GM21619 (cell line): ENCODE data around the gene FOXE1.

Experiments used
- ATAC-seq: cut with Tn5 transposase; IDR thresholded peaks from one replicate; pipeline ENCODE4 v1.9.1; 2021; ENCODE audit not compliant: unreplicated experiment

The FOXE1 gene

DNA sequence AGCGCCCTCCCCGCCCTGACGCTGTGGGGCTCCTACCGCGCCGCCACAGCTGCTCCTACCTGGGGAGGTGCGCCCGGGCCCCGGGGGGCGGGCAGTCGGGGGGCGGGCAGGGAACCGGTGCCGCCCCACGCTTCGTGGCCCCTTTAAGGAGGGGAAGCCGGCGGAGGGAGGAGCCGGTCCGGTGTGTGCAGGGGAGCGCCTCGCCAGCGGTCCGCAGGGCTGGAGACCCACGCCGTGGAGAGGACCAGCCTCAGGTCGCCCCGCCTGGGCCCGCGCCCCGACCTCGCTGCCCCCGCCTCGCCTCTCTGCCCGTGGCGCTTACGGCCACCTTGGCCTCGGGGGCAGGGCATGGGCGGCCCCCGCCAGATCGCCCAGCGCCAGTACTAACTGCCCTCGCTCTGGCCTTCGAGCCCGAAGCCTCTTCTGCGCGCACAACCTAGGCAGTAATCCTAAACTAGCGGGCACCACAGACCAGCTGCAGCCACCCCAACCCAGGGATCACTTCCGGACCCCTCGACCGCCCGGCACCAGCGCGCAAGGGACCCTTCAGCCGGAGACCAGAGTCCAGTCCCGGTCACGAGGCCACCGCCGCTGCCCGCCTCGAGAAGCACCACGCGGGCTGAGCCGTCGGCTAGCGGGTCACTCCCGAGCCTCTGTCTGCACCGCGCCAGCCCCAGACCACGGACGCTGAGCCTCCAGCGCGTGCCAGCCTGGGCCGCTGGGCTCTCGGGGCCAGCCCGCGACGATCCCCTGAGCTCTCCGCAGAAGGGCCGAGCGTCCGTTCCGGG is at the start of gene FOXE1:
FOXE1 (plus strand) TSS at position 171 of the 788 bp plus-strand sequence. CDS start 689 bp downstream, outside the sequence.
- no peak for ATAC-seq

DNA sequence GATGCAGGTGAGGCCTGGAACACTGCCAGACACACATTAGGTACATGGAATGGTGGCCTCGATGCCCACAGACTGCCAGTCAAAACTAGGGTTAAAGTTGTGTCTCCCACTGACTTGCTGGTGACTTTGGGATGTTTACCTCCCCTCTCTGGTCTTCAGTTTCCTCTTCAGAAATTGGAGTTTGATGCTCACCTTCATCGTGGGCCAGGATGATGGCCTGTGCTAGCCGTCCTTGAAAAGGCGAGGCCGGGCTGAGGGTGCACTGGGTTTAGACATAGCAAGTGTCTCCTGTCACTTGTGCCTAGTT is 49.0 kb upstream of the FOXE1 start:
- no peak for ATAC-seq

DNA sequence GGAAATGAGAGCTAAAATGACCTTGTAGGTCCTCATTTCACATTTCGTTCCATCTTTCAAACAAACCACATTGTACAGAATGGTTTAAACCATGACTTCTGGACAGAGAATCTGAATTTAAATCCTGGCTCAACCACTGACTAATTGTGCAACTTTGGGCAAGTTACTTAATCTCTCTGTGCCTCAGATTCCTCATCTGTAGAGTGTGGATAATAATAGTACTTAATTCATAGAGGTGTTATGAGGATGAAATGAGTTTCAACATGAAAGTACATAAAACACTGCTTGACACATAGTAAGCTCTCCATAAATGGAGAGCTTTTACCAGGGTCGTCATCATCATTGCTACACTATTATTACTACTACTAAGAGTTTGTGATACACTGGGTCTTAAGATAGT is 46.3 kb upstream of the FOXE1 start:
- no peak for ATAC-seq

DNA sequence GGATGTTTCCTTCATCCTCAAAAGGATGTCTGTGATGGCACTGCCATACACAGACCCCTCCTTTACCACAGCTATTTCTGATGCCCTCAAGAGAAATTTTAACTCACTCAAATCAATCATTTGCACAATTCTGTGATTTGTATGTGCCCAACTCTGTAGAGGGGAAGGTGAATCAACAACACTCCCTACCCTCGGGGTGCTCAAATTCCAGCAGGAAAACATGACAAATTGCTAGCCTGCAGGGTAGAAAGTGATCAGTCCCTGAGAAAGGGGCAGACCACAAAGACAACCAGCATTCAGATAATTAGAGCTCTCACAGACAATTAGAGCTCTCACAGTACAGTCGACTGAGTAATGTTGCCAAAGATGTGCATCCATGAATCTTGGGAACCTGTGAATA is 45.3 kb upstream of the FOXE1 start:
- no peak for ATAC-seq

GRCh38 chr9:97808415-97808814 is 44.6 kb upstream of the FOXE1 start:
- no peak for ATAC-seq

- no peak for ATAC-seq
Measured at GRCh38 chr9:97808972-97809371, 44.1 kb upstream of the FOXE1 start.

GRCh38 chr9:97809666-97810344 is 43.2 kb upstream of the FOXE1 start:
- no peak for ATAC-seq

- no peak for ATAC-seq
Measured at GRCh38 chr9:97811533-97812246, 41.3 kb upstream of the FOXE1 start.

DNA sequence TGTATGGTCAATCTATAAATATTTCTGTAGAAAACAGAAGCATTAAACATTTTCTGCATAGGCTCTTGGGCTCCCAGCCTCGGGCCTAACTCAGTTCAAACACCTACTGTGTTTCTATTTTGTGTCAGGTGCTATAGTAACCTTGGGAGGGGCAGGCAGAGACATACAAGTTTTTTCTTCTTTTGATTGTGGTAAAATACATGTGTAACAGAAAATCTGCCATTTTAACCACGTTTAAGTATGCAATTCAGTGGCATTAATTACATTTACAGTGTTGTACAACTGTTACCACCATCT is 40.8 kb upstream of the FOXE1 start:
- no peak for ATAC-seq

GRCh38 chr9:97813072-97813471 is 40.0 kb upstream of the FOXE1 start:
- no peak for ATAC-seq

DNA sequence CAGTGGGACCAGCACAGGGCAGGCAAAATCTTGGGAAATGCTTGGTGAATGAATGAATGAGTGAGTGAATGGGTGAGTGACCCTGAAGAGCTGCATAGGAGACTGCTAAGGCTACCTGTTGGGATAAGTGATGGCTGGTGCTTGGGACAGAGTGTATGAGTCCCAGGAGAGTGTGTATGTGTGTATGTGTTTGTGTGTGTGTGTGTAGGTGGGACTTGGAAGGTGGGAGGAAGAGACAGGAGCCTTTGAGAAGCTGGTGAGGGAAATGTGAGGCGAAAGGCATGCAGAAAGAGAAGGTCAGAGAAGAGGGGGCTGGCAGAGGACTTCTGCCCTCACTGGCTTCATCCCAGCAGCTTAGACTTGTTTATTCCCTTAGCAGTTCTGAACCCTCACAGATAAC is 33.3 kb upstream of the FOXE1 start:
- no peak for ATAC-seq

- ATAC-seq = no peak
Measured at GRCh38 chr9:97820373-97820772, 32.7 kb upstream of the FOXE1 start.

DNA sequence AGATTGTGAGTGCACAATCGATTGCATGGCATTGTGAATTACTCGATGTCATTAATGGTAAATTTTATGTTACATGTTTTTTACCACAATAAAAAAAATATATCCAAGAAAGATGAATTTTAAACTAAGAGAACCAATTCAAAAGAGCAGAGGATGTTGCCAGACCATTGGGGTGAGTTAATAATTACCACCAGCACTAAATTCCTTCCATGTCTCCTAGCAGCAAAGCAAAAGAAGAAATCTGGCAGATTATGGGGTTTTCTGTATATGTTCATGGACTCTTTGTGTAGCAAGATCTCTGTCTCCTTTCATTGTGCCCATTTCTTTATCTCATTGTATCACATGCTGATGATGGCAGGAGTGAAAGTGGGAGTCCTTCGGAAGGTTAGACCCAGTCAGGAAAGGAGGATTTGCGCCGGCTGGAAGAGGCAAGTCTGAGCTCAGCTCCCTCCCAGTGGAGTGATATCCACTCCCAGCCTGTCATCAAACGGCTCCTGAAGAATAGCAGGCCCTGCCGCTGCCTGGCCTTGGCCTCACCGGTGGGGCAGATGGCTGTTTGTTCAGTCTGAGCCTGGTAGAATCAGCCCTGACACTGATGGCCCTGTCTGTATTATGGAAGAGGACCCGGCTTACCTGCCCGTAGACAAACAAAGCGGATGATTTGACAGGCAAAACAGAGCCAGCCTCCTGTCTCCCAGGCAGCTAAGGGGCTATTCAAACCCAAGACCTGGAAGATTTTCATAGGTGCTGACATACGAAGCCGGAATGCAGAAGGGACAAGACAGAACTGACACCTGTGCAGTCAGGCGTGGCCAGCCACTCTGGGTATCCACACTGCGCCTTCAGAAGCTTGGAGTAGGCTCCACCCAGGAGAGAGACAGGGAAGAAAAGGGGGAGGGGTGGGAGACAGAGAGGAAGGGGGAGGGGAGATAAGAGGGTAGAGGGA is 21.9 kb upstream of the FOXE1 start:
- no peak for ATAC-seq

- no peak for ATAC-seq
Measured at GRCh38 chr9:97831843-97832636, 21.0 kb upstream of the FOXE1 start.

GRCh38 chr9:97840521-97840920 is 12.5 kb upstream of the FOXE1 start:
- ATAC-seq = no peak

GRCh38 chr9:97842960-97843359 is 10.1 kb upstream of the FOXE1 start:
- no peak for ATAC-seq

- ATAC-seq = no peak
Measured at GRCh38 chr9:97845130-97845529, 7.9 kb upstream of the FOXE1 start.

GRCh38 chr9:97845763-97846162 is 7.3 kb upstream of the FOXE1 start:
- no peak for ATAC-seq

GRCh38 chr9:97846347-97846746 is 6.7 kb upstream of the FOXE1 start:
- no peak for ATAC-seq

- ATAC-seq = no peak
Measured at GRCh38 chr9:97847474-97848214, 5.4 kb upstream of the FOXE1 start.
